Inflammatory macrophage (primary cell): ENCODE measurements around the gene ARHGEF1.

Experiments used
- DNase-seq, 2 donors: peaks; one replicate each; pipeline ENCODE4 v3.0.0-alpha.2; 2020 to 2022

Gene ARHGEF1

GRCh38 chr19:41919948-41920712 is 37.1 kb downstream of the ARHGEF1 start:
- no peak for DNase-seq

- DNase-seq = no peak
Measured at GRCh38 chr19:41920882-41921576, 38.0 kb downstream of the ARHGEF1 start.

- DNase-seq = no peak
Measured at GRCh38 chr19:41921577-41922576, 38.9 kb downstream of the ARHGEF1 start.

GRCh38 chr19:41922585-41922984 is 39.6 kb downstream of the ARHGEF1 start:
- DNase-seq = no peak

GRCh38 chr19:41923045-41923788 is 40.2 kb downstream of the ARHGEF1 start:
- no peak for DNase-seq

- DNase-seq = no peak
Measured at GRCh38 chr19:41924151-41925145, 41.5 kb downstream of the ARHGEF1 start.

GRCh38 chr19:41925208-41926003 is 42.4 kb downstream of the ARHGEF1 start:
- DNase-seq = no peak

GRCh38 chr19:41926028-41926762 is 43.2 kb downstream of the ARHGEF1 start:
- no peak for DNase-seq

GRCh38 chr19:41926763-41927496 is 43.9 kb downstream of the ARHGEF1 start:
- DNase-seq = no peak

GRCh38 chr19:41927497-41928192 is 44.7 kb downstream of the ARHGEF1 start:
- no peak for DNase-seq

- DNase-seq = no peak
Measured at GRCh38 chr19:41928221-41928683, 45.3 kb downstream of the ARHGEF1 start, which contains the start of gene ERFL. Gene ERFL, minus strand, starts transcription at chr19:41928449. Its CDS starts 15,530 bp downstream, at chr19:41912919.

- DNase-seq = no peak
Measured at GRCh38 chr19:41928754-41929535, 46.0 kb downstream of the ARHGEF1 start.

- DNase-seq = no peak
Measured at GRCh38 chr19:41929536-41930071, 46.6 kb downstream of the ARHGEF1 start.

- DNase-seq = no peak
Measured at GRCh38 chr19:41930322-41930722, 47.3 kb downstream of the ARHGEF1 start.

GRCh38 chr19:41930926-41931592 is 48.1 kb downstream of the ARHGEF1 start:
- DNase-seq = no peak

- no peak for DNase-seq
Measured at GRCh38 chr19:41932259-41932719, 49.3 kb downstream of the ARHGEF1 start.
